ENCODE results near the gene ONECUT2. TPM values are rescaled to one million over a fixed set of nuclear protein-coding genes. Genes with fewer than 3 reads are reported as not detected.
"Not testable (repeated sequence)": the region's sequence is repeated elsewhere in the genome, so short reads cannot be mapped to it uniquely, and the experiment has no call there.

ONECUT2 gene
- not detected for polyA plus RNA-seq (2013)

GRCh38 chr18:57434536-57435494 is at the start of gene ONECUT2:
Gene ONECUT2 (plus strand): TSS chr18:57435374. CDS start chr18:57435717, 343 bp downstream.
- WGBS (ENCODE audit: insufficient coverage), result under 1% methylated on average over 45 of the region's 69 CpGs
- POLR2A ChIA-PET, result no interaction called here
- Histone ChIP-seq H3K27ac (ENCODE audit: insufficient read depth in 1 of 2, low read depth in 1 of 2, low read length in 2 of 2, poor library complexity in 1 of 2, severe bottlenecking in 2 of 2) (no peak within 1 kb of the TSS), H3K4me3 (ENCODE audit: control insufficient read depth in 1 of 7, extremely low read depth in 1 of 7, insufficient read depth in 4 of 7, low read depth in 2 of 7, low read length in 6 of 7) (peak within 1 kb of the TSS; percentile 27 to 78 (median 66)), H3K4me1 (ENCODE audit: control extremely low read depth in 1 of 4, control insufficient read depth in 4 of 4, insufficient read depth in 4 of 4, low read length in 3 of 4) (peaks cover 0 to 50% (median 39%) of the 10 kb centered on the region in 4 experiments), H3K27me3 (replicated peaks in 2 of 5; ENCODE audit: control insufficient read depth in 4 of 5, insufficient read depth in 5 of 5, low read length in 4 of 5) (peaks cover 47 to 95% (median 75%) of the 10 kb centered on the region in 5 experiments), H3K36me3 (ENCODE audit: control insufficient read depth in 4 of 4, insufficient read depth in 4 of 4, low read length in 3 of 4) (no peaks in the 10 kb centered on the region), H3K9me3 (ENCODE audit: control extremely low read depth in 1 of 5, control insufficient read depth in 4 of 5, insufficient read depth in 2 of 5, low read depth in 1 of 5, low read length in 4 of 5) (no peaks in the 10 kb centered on the region)
- CTCF ChIA-PET, result interaction anchor here (0.7 kb wide), 1 partner anchor 362 kb away, joined by 3 read pairs; no protein-coding TSS in a partner anchor
- peak; percentile 88 to 94 (median 93) for DNase-seq

- H3K27me3 ChIP-seq (replicated peaks in 2 of 5; ENCODE audit: control insufficient read depth in 4 of 5, insufficient read depth in 5 of 5, low read length in 4 of 5), result peaks cover 0 to 4% (median 3%) of the 10 kb centered on the region in 5 experiments
- CTCF ChIA-PET, result no interaction called here
- 93% methylated on average over 2 of the region's 2 CpGs for WGBS (ENCODE audit: insufficient coverage)
- POLR2A ChIA-PET, result no interaction called here
- H3K36me3 ChIP-seq (ENCODE audit: control insufficient read depth in 4 of 4, insufficient read depth in 4 of 4, low read length in 3 of 4), result no peaks in the 10 kb centered on the region
- H3K4me1 ChIP-seq (ENCODE audit: control extremely low read depth in 1 of 4, control insufficient read depth in 4 of 4, insufficient read depth in 4 of 4, low read length in 3 of 4), result no peaks in the 10 kb centered on the region
- no peaks in the 10 kb centered on the region for H3K9me3 ChIP-seq (ENCODE audit: control extremely low read depth in 1 of 5, control insufficient read depth in 4 of 5, insufficient read depth in 2 of 5, low read depth in 1 of 5, low read length in 4 of 5)
- no peak for DNase-seq
- no peak overlapping the region for H3K27ac ChIP-seq (ENCODE audit: insufficient read depth in 1 of 2, low read depth in 1 of 2, low read length in 2 of 2, poor library complexity in 1 of 2, severe bottlenecking in 2 of 2)
- H3K4me3 ChIP-seq (ENCODE audit: control insufficient read depth in 1 of 7, extremely low read depth in 1 of 7, insufficient read depth in 4 of 7, low read depth in 2 of 7, low read length in 6 of 7), result no peak overlapping the region
Observed at GRCh38 chr18:57389271-57389670, 45.9 kb upstream of the ONECUT2 start.

GRCh38 chr18:57390044-57390443 is 45.1 kb upstream of the ONECUT2 start:
- DNase-seq, result no peak
- H3K27me3 ChIP-seq (replicated peaks in 2 of 5; ENCODE audit: control insufficient read depth in 4 of 5, insufficient read depth in 5 of 5, low read length in 4 of 5), result peaks cover 0 to 4% (median 3%) of the 10 kb centered on the region in 5 experiments
- no peaks in the 10 kb centered on the region for H3K9me3 ChIP-seq (ENCODE audit: control extremely low read depth in 1 of 5, control insufficient read depth in 4 of 5, insufficient read depth in 2 of 5, low read depth in 1 of 5, low read length in 4 of 5)
- no peak overlapping the region for H3K4me3 ChIP-seq (ENCODE audit: control insufficient read depth in 1 of 7, extremely low read depth in 1 of 7, insufficient read depth in 4 of 7, low read depth in 2 of 7, low read length in 6 of 7)
- ChIA-PET CTCF (no interaction called here), POLR2A (no interaction called here)
- H3K27ac ChIP-seq (ENCODE audit: insufficient read depth in 1 of 2, low read depth in 1 of 2, low read length in 2 of 2, poor library complexity in 1 of 2, severe bottlenecking in 2 of 2), result no peak overlapping the region
- H3K36me3 ChIP-seq (ENCODE audit: control insufficient read depth in 4 of 4, insufficient read depth in 4 of 4, low read length in 3 of 4), result no peaks in the 10 kb centered on the region
- WGBS (ENCODE audit: insufficient coverage), result 54% methylated on average over 3 of the region's 3 CpGs
- no peaks in the 10 kb centered on the region for H3K4me1 ChIP-seq (ENCODE audit: control extremely low read depth in 1 of 4, control insufficient read depth in 4 of 4, insufficient read depth in 4 of 4, low read length in 3 of 4)

DNA sequence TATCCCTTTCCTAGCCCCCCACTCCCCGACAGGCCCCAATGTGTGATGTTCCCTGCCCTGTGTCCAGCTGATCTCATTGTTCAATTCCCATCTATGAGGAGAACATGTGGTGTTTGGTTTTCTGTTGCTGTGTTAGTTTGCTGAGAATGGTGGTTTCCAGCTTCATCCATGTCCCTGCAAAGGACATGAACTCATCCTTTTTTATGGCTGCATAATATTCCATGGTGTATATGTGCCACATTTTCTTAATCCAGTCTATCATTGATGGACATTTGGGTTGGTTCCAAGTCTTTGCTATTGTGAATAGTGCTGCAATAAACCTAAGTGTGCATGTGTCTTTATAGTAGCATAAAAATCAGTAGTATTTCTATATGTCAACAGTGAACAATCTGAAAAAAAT is 40.4 kb upstream of the ONECUT2 start:
- WGBS (ENCODE audit: insufficient coverage), result no CpG with 5 or more reads among the region's 1 CpG
- H3K4me3 ChIP-seq (ENCODE audit: control insufficient read depth in 1 of 7, extremely low read depth in 1 of 7, insufficient read depth in 4 of 7, low read depth in 2 of 7, low read length in 6 of 7); POLR2A ChIA-PET; CTCF ChIA-PET; DNase-seq; H3K27ac ChIP-seq (ENCODE audit: insufficient read depth in 1 of 2, low read depth in 1 of 2, low read length in 2 of 2, poor library complexity in 1 of 2, severe bottlenecking in 2 of 2); H3K4me1 ChIP-seq (ENCODE audit: control extremely low read depth in 1 of 4, control insufficient read depth in 4 of 4, insufficient read depth in 4 of 4, low read length in 3 of 4); H3K27me3 ChIP-seq (replicated peaks in 2 of 5; ENCODE audit: control insufficient read depth in 4 of 5, insufficient read depth in 5 of 5, low read length in 4 of 5); H3K9me3 ChIP-seq (ENCODE audit: control extremely low read depth in 1 of 5, control insufficient read depth in 4 of 5, insufficient read depth in 2 of 5, low read depth in 1 of 5, low read length in 4 of 5); H3K36me3 ChIP-seq (ENCODE audit: control insufficient read depth in 4 of 4, insufficient read depth in 4 of 4, low read length in 3 of 4): not testable (repeated sequence)

GRCh38 chr18:57396831-57397230 is 38.3 kb upstream of the ONECUT2 start:
- POLR2A ChIA-PET; CTCF ChIA-PET; H3K4me1 ChIP-seq (ENCODE audit: control extremely low read depth in 1 of 4, control insufficient read depth in 4 of 4, insufficient read depth in 4 of 4, low read length in 3 of 4); H3K9me3 ChIP-seq (ENCODE audit: control extremely low read depth in 1 of 5, control insufficient read depth in 4 of 5, insufficient read depth in 2 of 5, low read depth in 1 of 5, low read length in 4 of 5); H3K36me3 ChIP-seq (ENCODE audit: control insufficient read depth in 4 of 4, insufficient read depth in 4 of 4, low read length in 3 of 4); H3K4me3 ChIP-seq (ENCODE audit: control insufficient read depth in 1 of 7, extremely low read depth in 1 of 7, insufficient read depth in 4 of 7, low read depth in 2 of 7, low read length in 6 of 7); H3K27me3 ChIP-seq (replicated peaks in 2 of 5; ENCODE audit: control insufficient read depth in 4 of 5, insufficient read depth in 5 of 5, low read length in 4 of 5); H3K27ac ChIP-seq (ENCODE audit: insufficient read depth in 1 of 2, low read depth in 1 of 2, low read length in 2 of 2, poor library complexity in 1 of 2, severe bottlenecking in 2 of 2); DNase-seq: not testable (repeated sequence)
- 100% methylated on average over 4 of the region's 7 CpGs for WGBS (ENCODE audit: insufficient coverage)

- 100% methylated on average over 1 of the region's 2 CpGs for WGBS (ENCODE audit: insufficient coverage)
- no peaks in the 10 kb centered on the region for H3K4me1 ChIP-seq (ENCODE audit: control extremely low read depth in 1 of 4, control insufficient read depth in 4 of 4, insufficient read depth in 4 of 4, low read length in 3 of 4)
- CTCF ChIA-PET, result no interaction called here
Observed at GRCh38 chr18:57397440-57398132, 37.6 kb upstream of the ONECUT2 start.

GRCh38 chr18:57404345-57404744 is 30.8 kb upstream of the ONECUT2 start:
- CTCF ChIA-PET, result no interaction called here
- no peak for DNase-seq
- POLR2A ChIA-PET, result no interaction called here
- Histone ChIP-seq H3K27me3 (replicated peaks in 2 of 5; ENCODE audit: control insufficient read depth in 4 of 5, insufficient read depth in 5 of 5, low read length in 4 of 5) (peaks cover 0 to 2% (median 0%) of the 10 kb centered on the region in 5 experiments), H3K36me3 (ENCODE audit: control insufficient read depth in 4 of 4, insufficient read depth in 4 of 4, low read length in 3 of 4) (no peaks in the 10 kb centered on the region), H3K27ac (ENCODE audit: insufficient read depth in 1 of 2, low read depth in 1 of 2, low read length in 2 of 2, poor library complexity in 1 of 2, severe bottlenecking in 2 of 2) (no peak overlapping the region), H3K9me3 (ENCODE audit: control extremely low read depth in 1 of 5, control insufficient read depth in 4 of 5, insufficient read depth in 2 of 5, low read depth in 1 of 5, low read length in 4 of 5) (no peaks in the 10 kb centered on the region), H3K4me1 (ENCODE audit: control extremely low read depth in 1 of 4, control insufficient read depth in 4 of 4, insufficient read depth in 4 of 4, low read length in 3 of 4) (no peaks in the 10 kb centered on the region), H3K4me3 (ENCODE audit: control insufficient read depth in 1 of 7, extremely low read depth in 1 of 7, insufficient read depth in 4 of 7, low read depth in 2 of 7, low read length in 6 of 7) (no peak overlapping the region)

More at GRCh38 chr18:57397440-57398132, 37.6 kb upstream of the ONECUT2 start:
- Histone ChIP-seq H3K27me3 (replicated peaks in 2 of 5; ENCODE audit: control insufficient read depth in 4 of 5, insufficient read depth in 5 of 5, low read length in 4 of 5) (peaks cover 0 to 2% (median 0%) of the 10 kb centered on the region in 5 experiments), H3K9me3 (ENCODE audit: control extremely low read depth in 1 of 5, control insufficient read depth in 4 of 5, insufficient read depth in 2 of 5, low read depth in 1 of 5, low read length in 4 of 5) (peaks cover 0 to 7% (median 0%) of the 10 kb centered on the region in 5 experiments), H3K36me3 (ENCODE audit: control insufficient read depth in 4 of 4, insufficient read depth in 4 of 4, low read length in 3 of 4) (no peaks in the 10 kb centered on the region), H3K4me3 (ENCODE audit: control insufficient read depth in 1 of 7, extremely low read depth in 1 of 7, insufficient read depth in 4 of 7, low read depth in 2 of 7, low read length in 6 of 7) (no peak overlapping the region), H3K27ac (ENCODE audit: insufficient read depth in 1 of 2, low read depth in 1 of 2, low read length in 2 of 2, poor library complexity in 1 of 2, severe bottlenecking in 2 of 2) (no peak overlapping the region)
- POLR2A ChIA-PET, result no interaction called here
- DNase-seq, result no peak
